Right lobe of liver (tissue), 4 donors: ENCODE measurements around the gene MOV10.

Experiments
- CTCF ChIP-seq, 4 donors: fragments of 200-600 bp in 3 of 4; fragments of 450-650 bp in 1 of 4; IDR thresholded peaks; one replicate each; pipeline versions ENCODE4 v1.5.1 to v1.8.0; 2016 to 2022; ENCODE audit warnings: antibody characterized with exemption in 4 of 4, mild to moderate bottlenecking in 2 of 4
- POLR2A ChIP-seq: fragments of 450-650 bp; IDR thresholded peaks from one replicate; pipeline ENCODE4 v1.6.1; 2017; ENCODE audit warnings: antibody characterized with exemption, mild to moderate bottlenecking
- donor health status: DM: no; HTN: no; CAD: no.
- donor health status: DM: no; HTN: no; CAD: no.
- donor health status: DM: no; HTN: yes; CAD: no.

- TF ChIP-seq CTCF (IDR thresholded peaks at IDR 0.05) (no peak), POLR2A (peak; percentile 42)
Measured at GRCh38 chr1:112715264-112716053, 41.0 kb downstream of the MOV10 start, which contains the start of gene PPM1J.
